K562 (cell line): ENCODE results near the gene NAV2. TPM values are rescaled to one million over a fixed set of nuclear protein-coding genes. Genes with fewer than 3 reads are reported as not detected.

Experiments
- ATAC-seq: fragments of 200-7000 bp; cut with Tn5 transposase; 3 replicates; pipeline ENCODE4 v1.9.1; 2020; ENCODE audit warnings: moderate library complexity
- BruUV-seq: library from RNA; stranded (reverse); fragments of 400-500 nt; replicated peaks from 2 replicates; lab custom pipeline; 2021; lab: Mats Ljungman, UMichigan
- CTCF ChIA-PET: fragments of 300-600 bp; formaldehyde crosslinking; extraction: SDS; loops from one replicate; lab custom pipeline; 2021; ENCODE audit warnings: low intra/inter-chr PET ratio; lab: Yijun Ruan, JAX
- POLR2A ChIA-PET: fragments of 300-600, 350-650 bp; sonication (Branson Sonifier 250); formaldehyde crosslinking; extraction: SDS; loops from one replicate; lab custom pipeline; 2021; ENCODE audit warnings: antibody characterized with exemption, inconsistent platforms; lab: Yijun Ruan, JAX
- DNase-seq, 4 experiments: peaks; one replicate each; pipeline versions ENCODE4 v3.0.0 to v3.0.0-alpha.2; 2011 to 2018; ENCODE audit warnings: low spot score in 3 of 4, mixed read lengths in 3 of 4; ENCODE audit errors: extremely low read depth in 1 of 4
- FAIRE-seq: peaks from 2 replicates; lab custom pipeline; 2011; peaks lifted over from hg19 to GRCh38; lab: Jason Lieb, UNC
- H2AFZ ChIP-seq: 2 replicates; pipeline ENCODE4 v1.6.0; 2011; ENCODE audit warnings: low read depth, low read length, control low read depth, inconsistent platforms
- H3K27ac ChIP-seq: fragments of 200-600 bp; 3 replicates; pipeline ENCODE4 v1.8.0; 2011; ENCODE audit warnings: low read depth, mild to moderate bottlenecking, control low read depth, inconsistent platforms, low read length, moderate library complexity, mixed read lengths; ENCODE audit errors: extremely low read depth
- H3K27me3 ChIP-seq, 2 experiments: fragments of 300-600 bp in 1 of 2; 2 replicates in 1 of 2; 3 replicates in 1 of 2; pipeline versions ENCODE4 v1.6.0 to v1.8.0; 2011; ENCODE audit warnings: inconsistent platforms in 2 of 2, low read length in 2 of 2, mild to moderate bottlenecking in 1 of 2, mixed read lengths in 1 of 2, moderate library complexity in 1 of 2; ENCODE audit not compliant: control insufficient read depth in 2 of 2, insufficient read depth in 2 of 2
- H3K36me3 ChIP-seq: fragments of 300-600 bp; 3 replicates; pipeline ENCODE4 v1.8.0; 2011; ENCODE audit warnings: mild to moderate bottlenecking, low read length, inconsistent platforms; ENCODE audit not compliant: control insufficient read depth, insufficient read depth
- H3K4me1 ChIP-seq, 2 experiments: fragments of 200-600 bp in 1 of 2; replicated peaks in 1 of 2; 2 replicates in 1 of 2; 3 replicates in 1 of 2; pipeline versions ENCODE4 v1.5.1 to v1.8.0; 2011; ENCODE audit warnings: inconsistent platforms in 2 of 2, low read length in 2 of 2, mild to moderate bottlenecking in 1 of 2, mixed read lengths in 1 of 2, moderate library complexity in 1 of 2; ENCODE audit not compliant: control insufficient read depth in 2 of 2, insufficient read depth in 2 of 2
- H3K4me2 ChIP-seq: 2 replicates; pipeline ENCODE4 v1.6.1; 2011; ENCODE audit warnings: low read length, control low read depth, inconsistent platforms, mixed read lengths; ENCODE audit not compliant: insufficient read depth
- H3K4me3 ChIP-seq: fragments of 200-600 bp; sonication (generic), shearing (Covaris generic); 2 replicates; pipeline ENCODE4 v1.5.1; 2016; ENCODE audit warnings: control low read depth, inconsistent platforms
- H3K79me2 ChIP-seq: fragments of 200-600 bp; 3 replicates; pipeline ENCODE4 v1.8.0; 2011; ENCODE audit warnings: low read length, inconsistent platforms; ENCODE audit not compliant: control insufficient read depth, insufficient read depth
- H3K9ac ChIP-seq, 2 experiments: 2 replicates each; pipeline versions ENCODE4 v1.6.0 to v1.6.1; 2011; ENCODE audit warnings: low read depth in 2 of 2, low read length in 2 of 2, control low read depth in 1 of 2, inconsistent platforms in 1 of 2, mild to moderate bottlenecking in 1 of 2, mixed read lengths in 1 of 2; ENCODE audit not compliant: insufficient read depth in 1 of 2
- H3K9me1 ChIP-seq: one replicate; pipeline ENCODE4 v1.6.0; 2011; ENCODE audit warnings: inconsistent platforms, mild to moderate bottlenecking, low read length, moderate library complexity; ENCODE audit not compliant: control insufficient read depth, insufficient read depth
- H3K9me3 ChIP-seq: replicated peaks from 2 replicates; pipeline ENCODE4 v1.5.1; 2011; ENCODE audit warnings: low read depth, low read length, inconsistent platforms; ENCODE audit not compliant: control insufficient read depth, insufficient read depth
- H4K20me1 ChIP-seq: replicated peaks from 2 replicates; pipeline ENCODE4 v1.6.1; 2011; ENCODE audit warnings: low read length, inconsistent platforms, mixed read lengths; ENCODE audit not compliant: control insufficient read depth, insufficient read depth
- CTCF ChIP-seq, 3 experiments: IDR thresholded peaks in 2 of 3; conservative IDR thresholded peaks in 1 of 3; 2 replicates each; pipeline ENCODE4 v1.5.1; 2011 to 2012; ENCODE audit warnings: low read length in 3 of 3, mild to moderate bottlenecking in 3 of 3, control low read depth in 2 of 3, improper control_type of control experiment in 1 of 3, inconsistent platforms in 1 of 3, low read depth in 1 of 3, mixed read lengths in 1 of 3, moderate library complexity in 1 of 3; ENCODE audit not compliant: insufficient read depth in 2 of 3
- NEUROD1 ChIP-seq: fragments of 150-350 bp; IDR thresholded peaks from 2 replicates; pipeline ENCODE4 v1.6.1; 2014; ENCODE audit warnings: borderline replicate concordance, low read length, low read depth; ENCODE audit not compliant: partially characterized antibody
- ZNF212 ChIP-seq: fragments of 450-650 bp; formaldehyde crosslinking; IDR thresholded peaks from 2 replicates; pipeline ENCODE4 v1.4.0; 2020; ENCODE audit warnings: mild to moderate bottlenecking
- WGBS: fragments of 100-300 bp; shearing (Covaris generic); methylation state at CpG from one replicate; pipeline ENCODE4 v1.1.6; 2016; ENCODE audit warnings: low coverage, mixed read lengths; ENCODE audit not compliant: insufficient coverage; ENCODE audit errors: missing lambda C conversion rate; 5-methylcytosine and 5-hydroxymethylcytosine counted together
- in situ Hi-C: fragments of 300-500 bp; cut with MboI; formaldehyde crosslinking; loops from 4 replicates; pipeline ENCODE4 v1.15.0; 2018; ENCODE audit warnings: inconsistent platforms, mixed read lengths
- intact Hi-C: fragments of 100-400 bp; cut with micrococcal nuclease; formaldehyde crosslinking; loops from 2 replicates; pipeline ENCODE4 v1.14.2; 2022
- polyA plus RNA-seq, 8 experiments: library from polyadenylated mRNA; depleted of rRNA in 4 of 8; stranded (reverse) in 5 of 8; unstranded in 3 of 8; fragments of >200 nt; fragmentation: Nextera tagmentation in 2 of 8; fragmentation: Illumina TruSeq in 1 of 8; extraction: Ambion mirVana in 2 of 8; extraction: Trizol in 1 of 8; gene quantifications; 2 replicates each; pipeline versions ENCODE4 v1.2.1 to v1.2.3, GENCODE V29; 2011 to 2014; ENCODE audit warnings: inconsistent platforms in 1 of 8, missing spikeins in 1 of 8
- total RNA-seq, 7 experiments: library from RNA; depleted of rRNA in 6 of 7; stranded (reverse); fragments of >200 nt in 6 of 7; fragmentation: Illumina TruSeq in 2 of 7; extraction: Trizol in 2 of 7; gene quantifications; 2 replicates each; pipeline versions ENCODE4 v1.2.1 to v1.2.3, GENCODE V29; 2011 to 2021; ENCODE audit warnings: low replicate concordance in 1 of 7

NAV2 gene
- total and polyA plus RNA-seq, 9 of the 15 experiments (the other 6 are each of a cell fraction or from before 2014, with no cell fraction given): 0.03 to 0.35 (median 0.05) TPM

DNA sequence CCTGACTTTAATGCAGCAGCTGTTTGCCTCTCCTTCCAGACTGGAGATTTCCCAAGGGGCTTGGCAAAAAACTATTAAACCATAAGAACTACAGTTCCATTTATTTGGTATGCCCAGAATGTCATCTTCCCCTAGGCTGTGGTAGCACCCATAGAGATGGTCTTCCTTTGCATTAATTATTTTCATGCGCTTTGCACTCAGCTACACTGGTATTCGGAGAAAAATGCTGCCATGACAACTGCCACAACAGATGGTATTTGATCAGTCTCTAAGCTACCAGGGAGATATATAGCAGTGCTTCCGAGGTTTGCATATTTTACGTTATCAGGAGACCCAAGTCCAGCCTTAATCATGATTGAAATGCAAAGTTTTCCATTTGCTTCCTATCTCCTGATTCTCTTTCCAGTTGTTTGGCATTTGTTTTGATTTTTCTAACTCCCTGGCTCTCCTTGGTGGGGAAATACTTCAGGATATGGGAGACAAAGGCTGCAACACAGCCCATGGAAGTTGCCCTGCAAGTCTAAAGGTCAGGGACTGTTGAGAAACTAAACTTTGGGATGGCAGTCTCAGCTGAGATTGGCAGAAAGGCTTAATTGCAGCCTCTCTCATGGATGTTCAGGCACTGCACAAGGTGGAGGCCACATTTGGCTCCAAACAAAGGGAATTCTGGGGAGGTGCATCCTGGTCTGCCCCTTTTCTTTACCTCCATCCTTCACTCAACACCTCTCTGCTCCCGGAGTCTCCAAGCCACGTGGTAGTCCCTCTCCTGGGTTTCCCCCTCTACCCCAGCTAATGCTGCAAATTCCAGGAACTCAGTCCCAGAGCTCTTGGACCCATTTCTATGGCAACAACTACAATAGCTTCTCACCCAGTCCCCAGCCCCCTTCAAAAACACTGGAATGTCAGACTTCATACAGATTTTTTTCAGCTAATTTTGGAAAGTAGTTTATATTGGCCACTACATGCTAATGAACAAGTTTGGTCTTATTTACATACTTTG is 151.8 kb downstream of the NAV2 start:
- Histone ChIP-seq H3K27me3 (peaks cover 0 to 5% of the 10 kb centered on the region in 2 experiments; a peak in 2 of 5 replicates), H3K79me2 (no peaks in the 10 kb centered on the region), H3K27ac (no peak overlapping the region), H3K9ac (no peak overlapping the region), H3K36me3 (no peaks in the 10 kb centered on the region), H3K4me2 (no peak overlapping the region), H2AFZ (no peak overlapping the region), H4K20me1 (no peaks in the 10 kb centered on the region), H3K9me1 (no peaks in the 10 kb centered on the region), H3K9me3 (no peaks in the 10 kb centered on the region), H3K4me3 (no peak overlapping the region), H3K4me1 (no peaks in the 10 kb centered on the region)
- ATAC-seq: no peak
- in situ Hi-C loops: no loop called here
- no peak for FAIRE-seq
- BruUV-seq: no TSS peak
- WGBS: 3% methylated on average over 6 of the region's 6 CpGs
- no peak for DNase-seq
- no peak for TF ChIP-seq NEUROD1
- TF ChIP-seq ZNF212 (CRISPR knock-in tag): no peak
- no peak for TF ChIP-seq CTCF (IDR thresholded peaks at IDR 0.05 in 2 of 3, conservative IDR thresholded peaks at IDR 0.05 in 1 of 3; ENCODE audit: insufficient read depth in 2 of 3, low read depth in 1 of 3, low read length in 3 of 3)
- CTCF ChIA-PET: no interaction called here
- POLR2A ChIA-PET: no interaction called here
- intact Hi-C loops: no loop called here
